GM12801 (cell line): ENCODE results near the gene ANKRD34B.

Source experiments
- CTCF ChIP-seq: IDR thresholded peaks from one replicate; pipeline ENCODE4 v1.5.1; 2011; ENCODE audit warnings: control low read depth; ENCODE audit not compliant: insufficient read length; ENCODE audit errors: extremely low read depth

ANKRD34B gene

DNA sequence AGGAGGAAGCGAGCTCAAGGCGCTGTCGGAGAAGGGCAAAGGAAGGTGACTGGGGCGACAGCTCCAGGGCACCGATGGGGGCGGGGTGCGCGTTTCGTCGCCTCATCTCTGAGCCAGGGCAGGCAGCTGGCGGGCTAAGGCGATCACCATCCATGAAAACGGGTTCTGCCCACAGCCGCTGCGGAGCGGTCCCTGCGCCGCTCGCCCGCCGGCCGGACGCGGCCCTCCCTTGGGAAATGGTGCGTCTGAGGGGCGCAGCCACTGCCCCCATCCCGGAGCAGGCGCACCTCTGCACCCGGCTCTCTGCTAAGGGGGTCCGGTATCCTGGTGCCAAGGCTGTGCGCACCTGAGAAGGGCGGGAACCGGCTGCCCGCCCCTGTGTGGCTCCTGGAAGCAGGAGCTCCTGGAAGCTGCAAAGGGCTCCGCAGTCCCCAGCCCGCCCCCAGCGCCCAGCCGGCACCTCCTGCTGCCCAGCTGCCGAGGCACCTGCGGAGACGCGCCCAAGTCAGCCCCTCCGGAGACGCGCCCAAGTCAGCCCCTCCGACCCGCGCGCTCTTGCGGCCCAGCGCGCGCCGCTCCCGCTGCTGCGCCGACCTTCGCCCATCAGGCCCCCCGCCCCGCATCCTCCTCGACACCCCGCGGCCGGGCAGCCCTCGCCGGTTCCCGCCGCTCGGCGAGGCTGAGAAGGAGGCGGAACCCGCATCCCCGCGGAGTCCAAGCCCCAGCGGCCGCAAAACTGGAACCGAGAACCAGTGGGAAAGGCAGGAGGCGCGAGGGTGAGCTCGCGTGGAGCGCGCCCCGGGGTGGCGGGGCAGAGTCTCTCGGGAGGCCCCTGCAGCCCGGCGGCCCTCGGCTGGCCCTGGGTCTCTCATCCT lies 757 bp downstream of the ANKRD34B start:
- no peak for TF ChIP-seq CTCF

DNA sequence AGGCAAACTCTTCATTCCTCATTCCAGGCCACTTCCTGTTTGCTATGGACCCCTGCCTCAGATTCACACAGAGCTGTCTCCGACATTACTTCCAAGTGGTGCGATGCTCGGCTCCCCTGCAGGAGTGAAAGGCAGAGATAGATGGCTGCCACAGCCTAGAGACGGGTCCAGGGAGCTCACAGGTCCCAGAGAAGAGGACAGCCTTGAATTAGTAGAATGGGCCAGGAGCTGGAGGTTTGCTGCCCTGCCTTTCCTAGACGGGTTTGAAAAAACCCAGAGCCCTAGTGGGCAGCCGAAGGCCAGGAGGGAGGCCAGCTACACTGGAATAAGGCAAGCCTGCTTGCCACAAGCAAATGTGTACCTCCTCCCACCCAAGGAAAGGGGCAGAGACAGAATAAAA lies 1.8 kb downstream of the ANKRD34B start:
- no peak for TF ChIP-seq CTCF

DNA sequence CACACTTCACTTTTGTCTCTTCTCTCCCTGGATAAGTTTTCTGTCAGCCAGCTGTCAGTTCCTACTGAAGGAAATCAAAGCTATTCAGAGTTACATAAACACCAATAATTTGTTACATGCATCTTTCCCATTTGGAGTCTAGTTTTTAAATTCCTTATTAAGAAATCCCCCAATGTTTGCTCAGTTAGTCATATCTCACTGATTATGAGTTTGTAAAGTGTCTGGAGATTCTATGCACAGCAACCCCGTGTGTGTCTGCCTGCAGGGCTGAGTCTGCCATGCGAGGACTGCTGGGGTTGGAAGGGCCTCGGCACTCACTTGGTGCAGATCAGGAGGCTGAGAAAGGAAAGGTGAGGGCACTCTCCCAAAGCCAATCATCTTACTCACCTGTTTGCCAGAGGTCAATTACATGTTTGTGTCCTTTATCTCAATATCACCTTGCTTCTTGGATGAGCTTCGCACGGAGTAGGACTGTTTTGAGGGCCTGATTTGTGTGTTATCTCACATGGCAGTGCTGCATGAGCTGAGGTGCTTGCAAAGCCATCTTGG lies 3.3 kb downstream of the ANKRD34B start:
- no peak for TF ChIP-seq CTCF

- no peak for TF ChIP-seq CTCF
Observed at GRCh38 chr5:80565330-80565729, 4.8 kb downstream of the ANKRD34B start.

DNA sequence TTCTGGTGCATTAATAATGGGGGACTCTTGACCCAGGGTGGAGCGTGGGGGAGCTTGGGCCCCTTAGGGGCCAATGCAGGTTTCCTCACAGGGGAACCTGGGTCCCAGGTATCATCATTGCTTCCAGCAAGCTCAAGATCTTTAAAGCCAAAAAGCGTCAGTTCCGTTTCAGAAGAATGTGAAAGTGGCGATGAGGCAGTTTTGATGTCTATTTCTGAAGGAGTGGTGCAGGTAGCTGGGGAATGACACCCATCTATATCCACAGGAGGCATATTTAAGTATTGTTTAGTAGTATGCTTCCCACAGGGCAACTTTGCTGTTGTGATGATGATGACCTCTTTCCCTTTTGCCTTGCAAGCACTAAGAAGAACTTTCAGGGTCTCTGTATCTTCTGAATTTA lies 10.8 kb downstream of the ANKRD34B start:
- no peak for TF ChIP-seq CTCF

- TF ChIP-seq CTCF, result no peak
Observed at GRCh38 chr5:80555099-80555498, 15.0 kb downstream of the ANKRD34B start.

DNA sequence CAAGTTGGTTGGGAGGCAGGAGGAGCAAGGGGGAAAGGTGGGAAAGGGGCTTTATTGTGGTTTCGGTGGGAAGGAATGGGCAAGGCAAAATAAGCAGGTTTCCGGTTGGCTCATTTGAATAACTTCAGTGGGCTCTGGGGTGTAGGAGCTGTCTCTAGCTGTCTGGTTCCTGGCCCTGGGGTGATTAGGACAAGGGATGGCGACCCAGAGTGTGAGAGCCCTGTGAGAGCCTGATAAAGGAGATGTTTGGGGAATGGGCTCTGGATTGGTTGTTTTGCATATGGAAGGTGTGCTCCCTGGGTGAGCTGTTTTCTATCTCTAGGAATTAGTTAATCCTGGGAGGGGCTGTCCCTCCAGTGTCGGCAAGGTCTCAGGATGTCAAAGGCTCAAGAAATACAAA lies 15.4 kb downstream of the ANKRD34B start:
- no peak for TF ChIP-seq CTCF
